Measurements from ENCODE around the gene LCE5A.
"Not testable (repeated sequence)": the region's sequence is repeated elsewhere in the genome, so short reads cannot be mapped to it uniquely, and the experiment has no call there.

LCE5A gene

GRCh38 chr1:152510503-152510902 lies at the start of gene LCE5A:
Gene LCE5A (plus strand): TSS chr1:152510803. CDS start chr1:152511535, 732 bp downstream.
- DNase-seq: no peak

GRCh38 chr1:152461544-152461943 lies 49.1 kb upstream of the LCE5A start:
- no peak for DNase-seq

- DNase-seq: no peak
Measured at GRCh38 chr1:152462636-152463035, 48.0 kb upstream of the LCE5A start.

- DNase-seq: no peak
Measured at GRCh38 chr1:152466217-152466616, 44.4 kb upstream of the LCE5A start.

GRCh38 chr1:152473887-152474537 lies 36.6 kb upstream of the LCE5A start:
- no peak for DNase-seq

- no peak for DNase-seq
Measured at GRCh38 chr1:152479792-152480595, 30.6 kb upstream of the LCE5A start.

- no peak for DNase-seq
Measured at GRCh38 chr1:152481869-152482664, 28.5 kb upstream of the LCE5A start.

- no peak for DNase-seq
Measured at GRCh38 chr1:152486400-152487006, 24.1 kb upstream of the LCE5A start.

- no peak for DNase-seq
Measured at GRCh38 chr1:152487871-152488270, 22.7 kb upstream of the LCE5A start.

- not testable (repeated sequence) for DNase-seq
Measured at GRCh38 chr1:152491537-152491936, 19.1 kb upstream of the LCE5A start.

- no peak for DNase-seq
Measured at GRCh38 chr1:152495066-152495675, 15.4 kb upstream of the LCE5A start.

GRCh38 chr1:152497273-152497672 lies 13.3 kb upstream of the LCE5A start:
- DNase-seq: no peak

- DNase-seq: no peak
Measured at GRCh38 chr1:152501704-152502103, 8.9 kb upstream of the LCE5A start.

GRCh38 chr1:152502496-152503180 lies 8.0 kb upstream of the LCE5A start:
- DNase-seq: no peak

GRCh38 chr1:152505083-152505482 lies 5.5 kb upstream of the LCE5A start:
- DNase-seq: no peak

- no peak for DNase-seq
Measured at GRCh38 chr1:152506899-152507498, 3.6 kb upstream of the LCE5A start.

GRCh38 chr1:152511596-152511995 lies 993 bp downstream of the LCE5A start:
- DNase-seq: no peak

GRCh38 chr1:152513081-152513480 lies 2.5 kb downstream of the LCE5A start:
- no peak for DNase-seq

- no peak for DNase-seq
Measured at GRCh38 chr1:152514715-152515433, 4.3 kb downstream of the LCE5A start.

GRCh38 chr1:152515434-152515783 lies 4.8 kb downstream of the LCE5A start:
- DNase-seq: no peak

- DNase-seq: no peak
Measured at GRCh38 chr1:152516082-152516481, 5.5 kb downstream of the LCE5A start.

Measured in DMS79 treated with DMSO at 0.1 percent for 48 hours (cell line).